Hepatocyte (in vitro differentiated cells): ENCODE data around the gene ZNF438.

Experiments used
- CTCF ChIP-seq: fragments of 200-600 bp; sonication (generic); IDR thresholded peaks from 2 replicates; pipeline ENCODE4 v1.5.1; 2016; ENCODE audit warnings: antibody characterized with exemption, mild to moderate bottlenecking; ENCODE audit not compliant: poor library complexity
- EZH2 ChIP-seq: fragments of 200-600 bp; sonication (generic); IDR thresholded peaks from 2 replicates; pipeline ENCODE4 v1.6.1; 2016; ENCODE audit warnings: antibody characterized with exemption, mild to moderate bottlenecking, borderline replicate concordance
- EZH2phosphoT487 ChIP-seq: fragments of 200-600 bp; sonication (generic); IDR thresholded peaks from one replicate; pipeline ENCODE4 v1.6.1; 2018; ENCODE audit warnings: antibody characterized with exemption, mild to moderate bottlenecking, low read depth, moderate library complexity; ENCODE audit not compliant: unreplicated experiment, severe bottlenecking

GRCh38 chr10:31000867-31001266, 30.8 kb downstream of the ZNF438 start:
- TF ChIP-seq CTCF = no peak
- no peak for TF ChIP-seq EZH2
- TF ChIP-seq EZH2phosphoT487 = no peak
